ENCODE data around the gene ARHGEF10L. TPM values are rescaled to one million over a fixed set of nuclear protein-coding genes. Genes with fewer than 3 reads are reported as not detected.

ARHGEF10L gene
- total RNA-seq, 1 donor from 2014 or later = 55.6 TPM

DNA sequence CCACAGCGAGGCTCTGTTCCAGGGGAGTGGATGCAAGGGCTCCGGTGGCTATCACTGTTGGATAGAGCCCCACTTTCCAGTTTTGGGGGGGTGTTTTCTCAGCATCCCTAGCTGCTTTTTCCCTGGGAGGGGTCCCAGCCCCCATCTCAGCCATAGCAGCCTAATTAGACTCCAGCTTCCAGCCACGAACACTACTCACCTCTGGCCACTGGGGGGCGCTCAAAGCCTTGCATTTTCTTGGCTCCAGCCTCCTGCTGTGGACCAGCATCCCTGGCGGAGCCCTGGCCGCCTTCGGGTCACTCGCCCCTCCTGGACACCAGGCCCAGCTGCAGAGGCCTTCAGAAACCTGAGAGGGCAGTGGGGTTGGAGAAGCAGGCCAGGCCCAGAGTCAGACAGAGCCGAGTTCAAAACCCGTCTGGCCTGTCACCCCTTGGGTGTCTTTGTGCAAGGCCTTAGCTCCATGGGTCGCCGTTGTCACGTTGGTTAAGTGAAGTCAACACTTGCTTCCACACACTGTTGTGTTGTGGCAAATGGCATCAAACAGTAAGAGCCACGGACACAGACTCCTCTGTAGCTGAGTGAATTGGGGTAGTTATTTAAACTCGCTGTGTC, 122.2 kb downstream of the ARHGEF10L start:
- intact Hi-C loops (cut with DNase I) = loop anchor here (10.0 kb wide), 2 partner anchors 163 to 253 kb away; no protein-coding TSS in a partner anchor
- DNase-seq (peak; percentile 67), ATAC-seq (ENCODE audit: poor library complexity) (peak; percentile 56)

- intact Hi-C loops (cut with DNase I) = loop anchor here (10.0 kb wide), 2 partner anchors 163 to 253 kb away; no protein-coding TSS in a partner anchor
- ATAC-seq (ENCODE audit: poor library complexity) (no peak), DNase-seq (no peak)
Observed at GRCh38 chr1:17662296-17662695, 122.8 kb downstream of the ARHGEF10L start.

GRCh38 chr1:17662786-17663185, 123.3 kb downstream of the ARHGEF10L start:
- no peak for ATAC-seq (ENCODE audit: poor library complexity)
- no peak for DNase-seq
- intact Hi-C loops (cut with DNase I) = loop anchor here (10.0 kb wide), 2 partner anchors 162 to 252 kb away; no protein-coding TSS in a partner anchor

GRCh38 chr1:17663646-17664045, 124.1 kb downstream of the ARHGEF10L start:
- ATAC-seq (ENCODE audit: poor library complexity) = no peak
- intact Hi-C loops (cut with DNase I) = loop anchor here (10.0 kb wide), 2 partner anchors 161 to 251 kb away; no protein-coding TSS in a partner anchor
- no peak for DNase-seq

- intact Hi-C loops (cut with DNase I) = loop anchor here (10.0 kb wide), 2 partner anchors 160 to 250 kb away; no protein-coding TSS in a partner anchor
- DNase-seq (no peak), ATAC-seq (ENCODE audit: poor library complexity) (no peak)
Observed at GRCh38 chr1:17664322-17664721, 124.8 kb downstream of the ARHGEF10L start.

- no peak for DNase-seq
- intact Hi-C loops (cut with DNase I) = loop anchor here (10.0 kb wide), 2 partner anchors 160 to 250 kb away; no protein-coding TSS in a partner anchor
- ATAC-seq (ENCODE audit: poor library complexity) = no peak
Observed at GRCh38 chr1:17665054-17665453, 125.6 kb downstream of the ARHGEF10L start.

- ATAC-seq (ENCODE audit: poor library complexity) (no peak), DNase-seq (no peak)
- intact Hi-C loops (cut with DNase I) = loop anchor here (10.0 kb wide), 2 partner anchors 159 to 249 kb away; no protein-coding TSS in a partner anchor
Observed at GRCh38 chr1:17665950-17666720, 126.6 kb downstream of the ARHGEF10L start.

- intact Hi-C loops (cut with DNase I) = loop anchor here (10.0 kb wide), 2 partner anchors 157 to 247 kb away; no protein-coding TSS in a partner anchor
- no peak for ATAC-seq (ENCODE audit: poor library complexity)
- no peak for DNase-seq
Observed at GRCh38 chr1:17667641-17668040, 128.1 kb downstream of the ARHGEF10L start.

DNA sequence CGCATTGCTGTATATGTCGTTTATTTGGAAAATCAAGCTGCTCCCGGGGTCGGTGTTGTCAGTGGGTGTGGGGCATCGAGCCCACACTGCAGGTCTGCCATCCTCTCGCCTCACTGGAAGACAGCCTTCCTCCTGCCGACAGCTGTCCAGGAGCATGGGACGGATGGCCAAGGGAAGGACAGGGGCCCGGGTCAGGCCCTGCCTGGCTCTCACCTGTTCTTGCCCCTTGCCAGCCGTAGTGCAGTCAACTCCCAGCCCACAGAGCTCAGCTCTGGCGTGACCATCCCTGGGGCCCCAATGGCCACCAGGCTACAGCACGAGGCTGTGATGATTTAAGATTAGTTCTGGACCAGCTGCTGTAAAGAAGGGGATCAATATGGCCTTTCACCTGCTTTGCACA, 128.7 kb downstream of the ARHGEF10L start:
- ATAC-seq (ENCODE audit: poor library complexity) = no peak
- intact Hi-C loops (cut with DNase I) = loop anchor here (10.0 kb wide), 2 partner anchors 157 to 247 kb away; no protein-coding TSS in a partner anchor

DNA sequence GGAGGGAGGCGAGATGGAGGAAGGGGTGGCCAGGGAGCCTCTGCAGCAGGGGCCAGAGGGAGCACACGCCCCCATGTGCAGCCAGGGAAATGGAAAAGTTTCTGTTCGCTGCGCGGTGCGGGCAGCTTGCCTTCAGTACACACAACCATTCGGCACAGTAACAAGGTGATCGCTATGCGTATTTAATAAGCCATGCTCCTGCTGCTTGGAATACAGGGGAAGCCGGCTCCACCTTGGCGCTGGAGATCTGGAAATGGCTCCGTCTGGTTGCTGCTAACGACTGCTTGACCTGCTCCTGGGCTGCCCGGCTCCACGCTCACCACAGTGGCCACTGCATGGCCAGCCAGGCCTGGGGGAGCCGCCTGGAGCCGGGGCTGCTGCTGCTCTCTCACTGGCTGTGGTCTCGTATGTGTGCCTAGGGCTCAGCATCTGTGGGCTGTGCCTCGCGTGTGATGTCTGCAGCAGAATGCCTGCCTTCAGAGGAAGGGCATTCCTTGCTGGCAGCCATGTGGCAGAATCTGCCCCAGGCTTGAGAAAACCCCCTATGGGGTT, 129.2 kb downstream of the ARHGEF10L start:
- no peak for DNase-seq
- intact Hi-C loops (cut with DNase I) = loop anchor here (10.0 kb wide), 2 partner anchors 156 to 246 kb away; no protein-coding TSS in a partner anchor
- no peak for ATAC-seq (ENCODE audit: poor library complexity)

More for the DNA sequence above, 128.7 kb downstream of the ARHGEF10L start:
- DNase-seq = no peak

DNA sequence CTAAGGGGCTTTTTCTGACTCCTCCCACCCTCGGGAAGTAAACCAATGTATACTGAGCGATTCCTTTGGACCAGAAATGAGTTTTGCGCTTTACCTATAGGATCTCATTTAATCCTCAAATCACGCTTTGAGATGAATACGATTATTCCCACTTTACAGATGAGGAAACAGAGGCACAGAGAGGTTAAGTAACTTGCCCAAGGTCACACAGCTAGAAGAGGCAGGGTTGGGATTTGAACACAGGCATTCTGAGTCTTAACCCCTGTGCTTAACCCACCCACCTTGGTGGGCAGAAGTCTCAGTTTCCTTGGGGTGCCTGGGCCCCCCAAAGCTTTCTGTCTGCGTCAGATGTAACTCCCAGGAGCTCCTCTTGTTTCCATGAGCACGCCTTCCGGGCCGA, 129.8 kb downstream of the ARHGEF10L start:
- ATAC-seq (ENCODE audit: poor library complexity) (no peak), DNase-seq (no peak)
- intact Hi-C loops (cut with DNase I) = loop anchor here (10.0 kb wide), 2 partner anchors 155 to 245 kb away; no protein-coding TSS in a partner anchor

DNA sequence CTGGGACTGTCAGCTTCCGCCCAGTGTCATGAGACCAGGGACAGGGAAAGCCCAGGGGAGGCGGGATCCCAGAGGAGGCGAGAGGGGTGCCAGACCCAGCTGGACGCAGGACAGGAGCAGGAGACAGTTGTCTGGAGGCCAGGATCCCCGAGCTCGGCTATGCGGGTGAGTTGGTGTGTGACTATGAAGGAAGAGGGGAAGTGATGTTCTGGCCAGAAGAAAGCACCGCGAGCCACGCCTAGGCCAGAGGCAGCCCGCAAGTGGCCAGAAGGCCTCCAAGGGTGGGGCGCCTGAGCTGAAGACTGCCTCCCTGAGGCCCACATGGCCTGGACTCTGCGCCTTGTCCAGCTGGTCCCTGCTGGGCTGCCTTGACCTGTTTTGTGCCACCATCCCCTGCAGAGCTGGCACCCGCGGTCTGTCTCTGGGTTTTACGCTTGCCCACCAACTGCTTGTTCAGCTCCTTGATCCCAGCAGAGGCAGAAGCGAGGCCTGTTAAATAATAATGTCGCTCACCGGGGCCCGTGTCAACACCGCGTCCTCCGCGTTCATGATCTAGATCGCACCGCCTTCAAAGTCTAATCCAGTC, 130.5 kb downstream of the ARHGEF10L start:
- peak; percentile 67 for DNase-seq
- intact Hi-C loops (cut with DNase I) = loop anchor here (10.0 kb wide), 2 partner anchors 155 to 245 kb away; no protein-coding TSS in a partner anchor

DNA sequence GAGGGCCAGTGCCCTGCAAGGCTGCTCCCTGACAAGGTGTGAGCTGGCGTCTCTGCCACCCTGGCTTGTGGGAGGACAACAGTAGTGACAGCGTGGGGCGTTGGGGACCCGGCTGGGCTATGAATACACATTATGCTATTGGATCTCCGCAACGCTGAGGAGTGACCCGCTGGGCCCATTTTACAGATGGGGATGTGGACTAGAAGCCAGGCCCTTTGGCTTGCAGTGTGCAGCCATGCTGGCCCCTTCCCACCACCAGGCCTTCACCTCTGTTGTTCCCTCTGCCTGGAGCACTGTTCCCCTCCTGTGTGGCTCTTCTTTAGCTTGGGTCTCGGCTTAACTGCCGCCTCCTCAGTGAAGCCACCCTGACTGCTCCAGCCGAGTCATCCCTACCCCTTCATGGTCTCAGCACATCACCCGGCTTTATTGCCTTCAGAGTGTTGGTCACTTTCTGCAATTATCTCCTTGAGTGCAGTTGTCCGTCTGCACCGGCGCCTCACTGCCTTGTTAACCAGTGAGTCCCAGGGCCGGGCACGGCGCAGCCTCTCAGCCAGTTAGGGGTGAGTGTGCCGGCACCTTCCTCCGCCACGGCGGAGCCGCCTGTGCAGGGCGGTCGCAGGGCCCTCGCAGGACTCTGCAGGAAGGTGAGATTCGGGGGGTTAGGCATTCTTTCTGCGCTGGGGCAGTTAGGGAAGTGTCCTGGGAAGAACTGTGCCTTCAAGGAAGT, 131.3 kb downstream of the ARHGEF10L start:
- no peak for DNase-seq
- intact Hi-C loops (cut with DNase I) = no loop called here
- ATAC-seq (ENCODE audit: poor library complexity) = no peak

More for the DNA sequence above, 130.5 kb downstream of the ARHGEF10L start:
- ATAC-seq (ENCODE audit: poor library complexity) = peak; percentile 53

DNA sequence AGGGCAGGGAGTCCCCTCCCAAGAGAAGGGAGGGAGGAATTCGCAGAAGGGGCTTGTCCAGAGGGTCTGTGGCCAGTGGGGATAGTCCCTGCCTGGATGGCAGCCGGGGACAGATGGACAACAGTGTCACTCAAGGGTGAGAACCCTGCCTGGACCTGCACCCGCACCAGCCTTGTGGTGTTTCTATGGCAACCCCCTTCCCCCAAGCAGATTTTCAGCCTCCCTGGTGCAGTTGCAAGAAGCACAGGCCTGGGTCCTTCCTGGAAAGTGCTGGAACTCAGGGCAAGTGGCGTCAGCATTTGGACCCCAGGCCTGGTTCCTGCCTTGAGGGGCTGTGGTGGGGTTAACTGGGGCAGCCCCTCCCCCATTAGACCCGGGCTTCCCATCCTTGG, 131.8 kb downstream of the ARHGEF10L start:
- ATAC-seq (ENCODE audit: poor library complexity) (no peak), DNase-seq (no peak)
- intact Hi-C loops (cut with DNase I) = no loop called here

- ATAC-seq (ENCODE audit: poor library complexity) (no peak), DNase-seq (no peak)
- intact Hi-C loops (cut with DNase I) = no loop called here
Observed at GRCh38 chr1:17671741-17672140, 132.2 kb downstream of the ARHGEF10L start.

DNA sequence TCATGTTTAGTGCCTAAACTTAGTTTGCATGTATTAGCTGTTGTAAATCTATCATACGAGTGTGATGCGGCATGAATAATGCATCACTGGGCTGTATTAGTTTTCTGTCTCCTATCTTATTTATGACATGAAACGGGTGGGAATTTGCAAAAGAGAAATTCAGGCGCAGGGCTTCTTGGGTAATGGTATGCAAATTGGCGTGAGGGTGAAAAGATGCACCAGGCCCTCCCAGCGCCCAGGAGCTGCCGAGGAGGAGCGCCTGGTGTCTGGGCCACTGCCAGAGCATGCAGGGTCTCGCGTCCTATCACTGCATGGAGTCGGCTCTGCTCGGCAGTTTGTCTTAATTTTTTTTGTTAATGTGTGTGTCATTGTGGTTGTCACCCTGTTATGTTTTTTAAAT, 132.7 kb downstream of the ARHGEF10L start:
- no peak for DNase-seq
- ATAC-seq (ENCODE audit: poor library complexity) = no peak
- intact Hi-C loops (cut with DNase I) = no loop called here

DNA sequence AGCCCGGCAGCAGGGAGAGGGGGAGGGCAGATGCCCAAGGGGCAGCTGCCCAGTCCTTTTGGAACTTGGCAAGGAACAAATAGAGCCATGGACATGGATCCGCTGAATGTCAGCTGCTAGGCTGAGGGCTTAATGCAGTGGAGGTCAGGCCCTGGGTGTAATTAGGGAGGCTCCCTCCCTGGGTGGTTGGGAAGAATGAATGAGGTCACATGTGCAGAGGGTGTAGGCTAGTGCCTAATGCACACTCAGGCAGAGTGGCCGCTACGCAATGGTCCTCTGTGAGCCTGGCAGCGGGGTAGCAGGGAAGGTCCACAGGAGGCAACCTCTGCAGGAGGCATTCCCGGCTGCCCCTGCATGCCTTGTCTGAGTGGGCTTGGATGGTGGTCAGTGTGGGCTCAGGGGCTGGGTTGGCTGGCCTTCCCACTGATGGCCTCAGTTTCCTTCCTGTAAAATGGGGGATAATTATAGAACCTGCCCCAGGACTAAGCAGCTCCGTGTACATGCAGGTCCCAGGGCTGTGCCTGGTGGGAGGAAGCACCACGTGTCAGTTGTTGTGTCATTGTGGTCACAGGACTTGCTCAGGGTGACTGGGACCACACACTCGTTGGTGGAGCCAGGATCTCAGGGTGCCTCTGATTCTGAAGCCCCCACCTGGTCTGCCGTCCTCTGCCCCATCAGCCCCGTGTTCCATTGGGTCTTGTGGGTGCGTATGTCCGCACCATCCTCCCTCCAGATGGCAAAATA, 134.0 kb downstream of the ARHGEF10L start:
- no peak for DNase-seq
- peak; percentile 51 for ATAC-seq (ENCODE audit: poor library complexity)
- intact Hi-C loops (cut with DNase I) = no loop called here
